H1 (cell line): ENCODE measurements around the gene STPG1. TPM values are rescaled to one million over a fixed set of nuclear protein-coding genes. Genes with fewer than 3 reads are reported as not detected.

Experiments
- CTBP2 ChIP-seq: IDR thresholded peaks from 2 replicates; pipeline ENCODE4 v1.7.0; 2011; ENCODE audit warnings: borderline replicate concordance, mild to moderate bottlenecking, moderate library complexity, mixed read lengths, low read length; ENCODE audit not compliant: insufficient read depth, insufficient read length
- GABPA ChIP-seq: IDR thresholded peaks from 2 replicates; pipeline ENCODE4 v1.6.1; 2011; ENCODE audit warnings: mild to moderate bottlenecking, low read length, moderate library complexity, borderline replicate concordance; ENCODE audit not compliant: insufficient read depth
- JUN ChIP-seq: IDR thresholded peaks from 2 replicates; pipeline ENCODE4 v1.6.1; 2011; ENCODE audit warnings: low read depth, mild to moderate bottlenecking, improper control_type of control experiment, low read length
- NANOG ChIP-seq: IDR thresholded peaks from 2 replicates; pipeline ENCODE4 v1.6.1; 2011; ENCODE audit warnings: low read length, low read depth, mild to moderate bottlenecking, inconsistent platforms; ENCODE audit not compliant: insufficient read depth, poor library complexity, severe bottlenecking
- RNF2 ChIP-seq: fragments of 200-900, 300-1000 bp; sonication (generic); IDR thresholded peaks from 2 replicates; pipeline ENCODE4 v1.7.1; 2016; ENCODE audit warnings: borderline replicate concordance, low read depth, mild to moderate bottlenecking, antibody characterized with exemption, low read length; ENCODE audit not compliant: poor library complexity, severe bottlenecking; ENCODE audit errors: missing control alignments
- SUZ12 ChIP-seq: fragments of 200-600 bp; sonication (generic); IDR thresholded peaks from 2 replicates; pipeline ENCODE4 v1.6.1; 2012; ENCODE audit warnings: mild to moderate bottlenecking, inconsistent platforms, low read length, moderate library complexity, mixed read lengths
- polyA plus RNA-seq, 7 experiments: library from polyadenylated mRNA; depleted of rRNA in 3 of 7; stranded (reverse) in 5 of 7; unstranded in 2 of 7; fragments of >200 nt in 5 of 7; fragments of 200-250 nt in 2 of 7; gene quantifications; 1 replicate in 5 of 7; 2 replicates in 1 of 7; 4 replicates in 1 of 7; pipeline versions ENCODE4 v1.2.1 to v1.2.3, GENCODE V29; 2011 to 2013; ENCODE audit warnings: missing spikeins in 2 of 7, mixed read lengths in 2 of 7
- total RNA-seq: library from RNA; stranded (reverse); fragmentation: NEBNext Ultra II Directional; extraction: Animal tissue kit (Norgen Biotek cat#: 25700); gene quantifications from 2 replicates; pipeline ENCODE4 v1.2.1, GENCODE V29; 2021

The STPG1 gene
- total and polyA plus RNA-seq, 2 of the 8 experiments (the other 6 are each of a cell fraction or from before 2014, with no cell fraction given): 10.3 to 11.2 TPM

- TF ChIP-seq SUZ12 (no peak), NANOG (no peak), RNF2 (no peak), CTBP2 (no peak), GABPA (no peak), JUN (no peak)
Observed at GRCh38 chr1:24403806-24404205, 9.8 kb downstream of the STPG1 start (continued).
